Adipocyte (in vitro differentiated cells): ENCODE measurements around the gene RILPL1.
"Not testable (repeated sequence)": the region's sequence is repeated elsewhere in the genome, so short reads cannot be mapped to it uniquely, and the experiment has no call there.

Source experiments
- DNase-seq: peaks from one replicate; pipeline ENCODE4 v3.0.0-alpha.2; 2015; ENCODE audit warnings: low read depth
- H3K27me3 ChIP-seq: replicated peaks from 2 replicates; pipeline ENCODE4 v1.7.0; 2013; ENCODE audit warnings: mild to moderate bottlenecking, low read length, moderate library complexity; ENCODE audit not compliant: control insufficient read depth, insufficient read depth
- H3K36me3 ChIP-seq: 2 replicates; pipeline ENCODE4 v1.7.0; 2013; ENCODE audit warnings: low read length, mild to moderate bottlenecking, moderate library complexity; ENCODE audit not compliant: control insufficient read depth, insufficient read depth, severe bottlenecking
- H3K4me1 ChIP-seq: 2 replicates; pipeline ENCODE4 v1.7.0; 2013; ENCODE audit warnings: mild to moderate bottlenecking, low read length, moderate library complexity; ENCODE audit not compliant: control insufficient read depth, insufficient read depth
- H3K4me3 ChIP-seq: 2 replicates; pipeline ENCODE4 v1.7.0; 2013; ENCODE audit warnings: mild to moderate bottlenecking, low read length, moderate library complexity
- H3K9ac ChIP-seq: 2 replicates; pipeline ENCODE4 v1.7.0; 2013; ENCODE audit warnings: mild to moderate bottlenecking, low read length, moderate library complexity
- H3K9me3 ChIP-seq: 2 replicates; pipeline ENCODE4 v1.7.0; 2013; ENCODE audit warnings: mild to moderate bottlenecking, low read length, moderate library complexity; ENCODE audit not compliant: control insufficient read depth

Gene RILPL1

GRCh38 chr12:123513805-123514204 is 19.7 kb downstream of the RILPL1 start:
- Histone ChIP-seq H3K4me1 (peaks cover 5% of the 10 kb centered on the region), H3K36me3 (peaks cover 49% of the 10 kb centered on the region), H3K9me3 (no peaks in the 10 kb centered on the region), H3K9ac (no peak overlapping the region), H3K4me3 (no peak overlapping the region), H3K27me3 (no peaks in the 10 kb centered on the region)
- no peak for DNase-seq

- DNase-seq, result no peak
- H3K36me3 ChIP-seq, result peaks cover 44% of the 10 kb centered on the region
- H3K9ac ChIP-seq, result no peak overlapping the region
- H3K9me3 ChIP-seq, result no peaks in the 10 kb centered on the region
- H3K27me3 ChIP-seq, result no peaks in the 10 kb centered on the region
- H3K4me3 ChIP-seq, result no peak overlapping the region
- H3K4me1 ChIP-seq, result peaks cover 5% of the 10 kb centered on the region
Observed at GRCh38 chr12:123512838-123513665, 20.5 kb downstream of the RILPL1 start.

- Histone ChIP-seq H3K4me1 (no peaks in the 10 kb centered on the region), H3K4me3 (no peak overlapping the region), H3K9ac (no peak overlapping the region), H3K36me3 (peaks cover 19% of the 10 kb centered on the region), H3K27me3 (no peaks in the 10 kb centered on the region), H3K9me3 (no peaks in the 10 kb centered on the region)
- no peak for DNase-seq
Observed at GRCh38 chr12:123506843-123507236, 26.7 kb downstream of the RILPL1 start.

GRCh38 chr12:123506059-123506842 is 27.3 kb downstream of the RILPL1 start:
- H3K4me3 ChIP-seq, result no peak overlapping the region
- DNase-seq, result no peak
- H3K36me3 ChIP-seq, result peaks cover 13% of the 10 kb centered on the region
- H3K4me1 ChIP-seq, result no peaks in the 10 kb centered on the region
- no peaks in the 10 kb centered on the region for H3K9me3 ChIP-seq
- H3K9ac ChIP-seq, result no peak overlapping the region
- H3K27me3 ChIP-seq, result no peaks in the 10 kb centered on the region

- no peak for DNase-seq
- H3K9ac ChIP-seq, result no peak overlapping the region
- H3K36me3 ChIP-seq, result peaks cover 14% of the 10 kb centered on the region
- no peaks in the 10 kb centered on the region for H3K27me3 ChIP-seq
- H3K4me3 ChIP-seq, result no peak overlapping the region
- H3K9me3 ChIP-seq, result no peaks in the 10 kb centered on the region
- no peaks in the 10 kb centered on the region for H3K4me1 ChIP-seq
Observed at GRCh38 chr12:123502163-123502704, 31.3 kb downstream of the RILPL1 start.

GRCh38 chr12:123499332-123499731 is 34.2 kb downstream of the RILPL1 start:
- H3K27me3 ChIP-seq, result no peaks in the 10 kb centered on the region
- no peaks in the 10 kb centered on the region for H3K9me3 ChIP-seq
- peaks cover 18% of the 10 kb centered on the region for H3K36me3 ChIP-seq
- H3K9ac ChIP-seq, result no peak overlapping the region
- DNase-seq, result no peak
- H3K4me1 ChIP-seq, result no peaks in the 10 kb centered on the region
- H3K4me3 ChIP-seq, result no peak overlapping the region

GRCh38 chr12:123498126-123498825 is 35.2 kb downstream of the RILPL1 start:
- Histone ChIP-seq H3K4me1 (no peaks in the 10 kb centered on the region), H3K36me3 (peaks cover 18% of the 10 kb centered on the region), H3K9me3 (no peaks in the 10 kb centered on the region), H3K9ac (no peak overlapping the region), H3K4me3 (no peak overlapping the region), H3K27me3 (no peaks in the 10 kb centered on the region)
- no peak for DNase-seq

GRCh38 chr12:123497065-123497464 is 36.5 kb downstream of the RILPL1 start:
- Histone ChIP-seq H3K27me3 (no peaks in the 10 kb centered on the region), H3K4me1 (no peaks in the 10 kb centered on the region), H3K9me3 (no peaks in the 10 kb centered on the region), H3K36me3 (peaks cover 18% of the 10 kb centered on the region), H3K4me3 (no peak overlapping the region), H3K9ac (no peak overlapping the region)
- no peak for DNase-seq

- no peak overlapping the region for H3K4me3 ChIP-seq
- H3K36me3 ChIP-seq, result peaks cover 18% of the 10 kb centered on the region
Observed at GRCh38 chr12:123494124-123494851, 39.2 kb downstream of the RILPL1 start.

GRCh38 chr12:123492339-123493039 is 41.0 kb downstream of the RILPL1 start:
- not testable (repeated sequence) for DNase-seq, H3K9me3 ChIP-seq, H3K27me3 ChIP-seq, H3K4me3 ChIP-seq, H3K4me1 ChIP-seq, H3K9ac ChIP-seq
- H3K36me3 ChIP-seq, result peaks cover 13% of the 10 kb centered on the region

More at GRCh38 chr12:123494124-123494851, 39.2 kb downstream of the RILPL1 start:
- H3K27me3 ChIP-seq, result no peaks in the 10 kb centered on the region
- DNase-seq, result no peak
- H3K9ac ChIP-seq, result no peak overlapping the region
- no peaks in the 10 kb centered on the region for H3K4me1 ChIP-seq
- no peaks in the 10 kb centered on the region for H3K9me3 ChIP-seq
